HG03060 (cell line): Measurements from ENCODE around the gene CIB1.
"Not testable (repeated sequence)": the region's sequence is repeated elsewhere in the genome, so short reads cannot be mapped to it uniquely, and the experiment has no call there.

Experiments
- ATAC-seq: cut with Tn5 transposase; IDR thresholded peaks from one replicate; pipeline ENCODE4 v1.9.1; 2021; ENCODE audit warnings: low read depth, moderate number of reproducible peaks; ENCODE audit not compliant: unreplicated experiment

Gene CIB1

GRCh38 chr15:90201130-90201943 lies 32.4 kb downstream of the CIB1 start, which contains the start of gene SEMA4B:
Gene SEMA4B, plus strand, starts transcription at chr15:90201330. Its CDS starts 249 bp downstream, at chr15:90201579.
- ATAC-seq: no peak

GRCh38 chr15:90200534-90201129 lies 33.1 kb downstream of the CIB1 start:
- ATAC-seq: no peak

- no peak for ATAC-seq
Measured at GRCh38 chr15:90194655-90195054, 39.1 kb downstream of the CIB1 start.

- no peak for ATAC-seq
Measured at GRCh38 chr15:90192961-90193786, 40.6 kb downstream of the CIB1 start.

- peak; percentile 58 for ATAC-seq
Measured at GRCh38 chr15:90191794-90192509, 41.8 kb downstream of the CIB1 start.

GRCh38 chr15:90191344-90191687 lies 42.4 kb downstream of the CIB1 start:
- no peak for ATAC-seq

GRCh38 chr15:90190606-90191343 lies 43.0 kb downstream of the CIB1 start:
- no peak for ATAC-seq

- no peak for ATAC-seq
Measured at GRCh38 chr15:90189781-90190467, 43.8 kb downstream of the CIB1 start.

- ATAC-seq: no peak
Measured at GRCh38 chr15:90188914-90189748, 44.6 kb downstream of the CIB1 start.

- ATAC-seq: not testable (repeated sequence)
Measured at GRCh38 chr15:90188065-90188464, 45.7 kb downstream of the CIB1 start.

- no peak for ATAC-seq
Measured at GRCh38 chr15:90187257-90187868, 46.4 kb downstream of the CIB1 start.

- no peak for ATAC-seq
Measured at GRCh38 chr15:90184786-90185704, 48.7 kb downstream of the CIB1 start.

- ATAC-seq: no peak
Measured at GRCh38 chr15:90184119-90184785, 49.5 kb downstream of the CIB1 start.

- no peak for ATAC-seq
Measured at GRCh38 chr15:90181776-90182175, 52.0 kb downstream of the CIB1 start.
